PFSK-1 (cell line): ENCODE data around the gene MAMDC4.
A peak's percentile ranks its signal among the peaks of the same experiment; 100 is the strongest.

Source experiments
- FOXP2 ChIP-seq: optimal IDR thresholded peaks from 2 replicates; pipeline ENCODE3; 2011; ENCODE audit warnings: borderline replicate concordance, control low read depth, inconsistent platforms; ENCODE audit not compliant: insufficient read depth; ENCODE audit errors: extremely low read length, extremely low read depth
- POLR2AphosphoS5 ChIP-seq: IDR thresholded peaks from 2 replicates; pipeline ENCODE4 v1.6.1; 2012; ENCODE audit warnings: low read depth, mild to moderate bottlenecking, control low read depth, low read length, moderate library complexity
- REST ChIP-seq, 2 experiments: IDR thresholded peaks; 2 replicates each; pipeline versions ENCODE4 v1.6.1 to v1.8.0; 2011 to 2012; ENCODE audit warnings: low read depth in 2 of 2, low read length in 2 of 2, control low read depth in 1 of 2, inconsistent platforms in 1 of 2, mild to moderate bottlenecking in 1 of 2, moderate library complexity in 1 of 2; ENCODE audit not compliant: insufficient read depth in 1 of 2
- SIN3A ChIP-seq: IDR thresholded peaks from 2 replicates; pipeline ENCODE4 v1.6.1; 2012; ENCODE audit warnings: mild to moderate bottlenecking, low read length, moderate library complexity, borderline replicate concordance; ENCODE audit not compliant: insufficient read depth
- TAF1 ChIP-seq: IDR thresholded peaks from 2 replicates; pipeline ENCODE4 v1.6.1; 2012; ENCODE audit warnings: low read length, control low read depth, borderline replicate concordance; ENCODE audit not compliant: insufficient read depth

MAMDC4 gene

GRCh38 chr9:136838314-136839228 lies 13.6 kb upstream of the MAMDC4 start:
- TF ChIP-seq FOXP2 = no peak
- no peak for TF ChIP-seq REST (IDR thresholded peaks at IDR 0.05; ENCODE audit: insufficient read depth in 1 of 2, low read depth in 2 of 2, low read length in 2 of 2)
- no peak for TF ChIP-seq SIN3A
- no peak for TF ChIP-seq TAF1
- no peak for TF ChIP-seq POLR2AphosphoS5

- TF ChIP-seq TAF1 (no peak), POLR2AphosphoS5 (no peak; the same call in 1 of the 2 replicates)
Observed at GRCh38 chr9:136839229-136840139, 12.7 kb upstream of the MAMDC4 start.

- TF ChIP-seq TAF1 = no peak
- TF ChIP-seq REST (IDR thresholded peaks at IDR 0.05; ENCODE audit: insufficient read depth in 1 of 2, low read depth in 2 of 2, low read length in 2 of 2) = no peak
- no peak for TF ChIP-seq POLR2AphosphoS5
- no peak for TF ChIP-seq FOXP2
- TF ChIP-seq SIN3A = no peak
Observed at GRCh38 chr9:136840140-136840876, 11.8 kb upstream of the MAMDC4 start.

- TF ChIP-seq POLR2AphosphoS5 (peak; percentile 27; the same call in 1 of the 2 replicates), SIN3A (no peak), TAF1 (no peak), FOXP2 (no peak), REST (IDR thresholded peaks at IDR 0.05; ENCODE audit: insufficient read depth in 1 of 2, low read depth in 2 of 2, low read length in 2 of 2) (no peak)
Observed at GRCh38 chr9:136840877-136841645, 11.1 kb upstream of the MAMDC4 start.
